HG02970 (cell line): ENCODE results near the gene PKP2.

Source experiments
- ATAC-seq: cut with Tn5 transposase; IDR thresholded peaks from one replicate; pipeline ENCODE4 v1.9.1; 2021; ENCODE audit warnings: mild to moderate bottlenecking, moderate library complexity, moderate number of reproducible peaks; ENCODE audit not compliant: unreplicated experiment, low FRiP score

The PKP2 gene

GRCh38 chr12:32765906-32766305, 130.7 kb downstream of the PKP2 start:
- no peak for ATAC-seq

GRCh38 chr12:32761716-32762115, 134.9 kb downstream of the PKP2 start:
- no peak for ATAC-seq

DNA sequence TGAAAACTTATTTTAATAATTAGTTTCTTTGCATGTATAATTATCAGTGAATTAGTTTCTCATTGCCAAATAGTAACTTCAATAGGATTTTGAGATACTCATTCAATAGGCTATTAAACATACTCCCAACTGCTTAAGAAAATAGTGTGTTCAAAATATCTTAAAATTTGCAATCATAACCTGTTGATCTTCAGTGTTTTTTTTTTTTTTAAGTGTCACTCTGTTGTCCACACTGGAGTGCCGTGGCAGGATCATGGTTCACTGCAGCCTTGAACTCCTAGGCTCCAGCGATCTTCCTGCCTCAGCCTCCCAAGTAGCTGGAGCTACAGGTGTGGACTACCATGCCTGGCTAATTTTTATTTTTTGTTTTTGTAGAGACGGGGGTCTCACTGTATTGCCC, 139.4 kb downstream of the PKP2 start:
- no peak for ATAC-seq

DNA sequence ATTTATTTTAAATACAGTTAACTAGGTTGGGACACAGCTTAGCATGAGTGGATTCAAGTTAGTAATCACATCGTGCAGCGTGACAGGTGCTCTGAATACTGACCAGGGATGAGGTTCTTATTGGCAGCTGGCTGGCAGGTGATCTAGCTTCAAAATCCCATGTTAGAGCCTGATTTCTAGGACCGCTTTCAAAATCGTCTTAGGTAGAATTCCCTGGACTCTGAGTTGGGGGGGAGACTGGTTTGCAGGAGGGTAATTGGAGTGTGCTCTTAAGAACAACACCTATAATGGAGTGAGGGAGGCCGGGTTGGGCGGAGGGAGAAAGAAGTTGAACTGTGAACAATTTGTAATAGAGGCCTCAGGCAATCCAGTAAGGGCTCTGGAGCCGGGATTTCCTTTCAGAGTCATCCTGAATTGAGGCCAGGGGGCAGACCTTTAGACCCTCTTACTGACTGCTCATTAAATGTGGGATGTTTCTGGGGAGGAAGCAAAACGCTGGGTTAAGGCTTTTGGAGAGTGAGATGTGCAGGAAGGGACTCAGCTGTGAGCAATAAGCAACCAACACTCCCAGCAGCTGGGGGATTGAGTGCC, 140.0 kb downstream of the PKP2 start:
- ATAC-seq: no peak

DNA sequence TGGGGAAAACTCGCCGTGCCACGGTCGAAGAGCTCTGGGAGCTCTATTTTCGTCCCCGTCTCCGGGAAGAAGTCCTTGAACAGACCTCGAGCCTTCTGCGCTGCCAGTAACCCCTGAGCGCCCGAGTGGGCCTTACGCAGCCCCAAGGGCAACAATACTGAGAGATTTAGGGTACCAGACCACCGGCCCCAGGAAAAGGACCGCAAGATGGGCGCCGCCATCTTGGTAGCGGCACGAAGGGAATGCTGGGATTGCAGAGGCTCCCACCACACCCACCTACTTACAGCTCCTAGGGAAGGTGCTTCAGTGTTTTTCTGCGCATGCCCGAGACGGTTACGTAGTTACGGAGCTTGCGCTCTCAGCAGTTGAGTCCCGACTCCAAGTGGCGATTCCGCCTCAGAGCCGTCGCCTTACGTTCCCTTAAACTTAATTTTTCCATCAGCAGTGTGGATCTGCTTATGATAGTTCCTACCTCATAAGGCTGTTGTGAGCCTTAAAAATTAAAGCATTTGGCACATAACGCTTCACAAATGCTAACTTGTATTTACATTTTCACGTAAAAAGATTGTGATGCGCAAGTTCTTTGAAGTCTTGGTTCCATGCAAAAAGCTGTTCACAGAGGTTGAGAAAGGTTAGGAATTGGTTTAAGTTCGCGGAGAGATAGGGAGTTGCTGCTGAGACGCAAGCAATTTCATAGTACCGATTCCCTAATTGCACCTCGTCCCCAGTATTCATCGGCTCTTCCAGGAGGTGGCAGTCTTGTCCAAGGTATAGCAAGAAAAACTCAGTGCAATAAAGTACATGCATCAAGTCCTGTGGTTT, 140.7 kb downstream of the PKP2 start, which contains the start of gene YARS2:
TSS of gene YARS2 (minus strand) at position 244 of the 822 bp plus-strand sequence. CDS start at position 221, 23 bp downstream.
- peak; percentile 90 for ATAC-seq

DNA sequence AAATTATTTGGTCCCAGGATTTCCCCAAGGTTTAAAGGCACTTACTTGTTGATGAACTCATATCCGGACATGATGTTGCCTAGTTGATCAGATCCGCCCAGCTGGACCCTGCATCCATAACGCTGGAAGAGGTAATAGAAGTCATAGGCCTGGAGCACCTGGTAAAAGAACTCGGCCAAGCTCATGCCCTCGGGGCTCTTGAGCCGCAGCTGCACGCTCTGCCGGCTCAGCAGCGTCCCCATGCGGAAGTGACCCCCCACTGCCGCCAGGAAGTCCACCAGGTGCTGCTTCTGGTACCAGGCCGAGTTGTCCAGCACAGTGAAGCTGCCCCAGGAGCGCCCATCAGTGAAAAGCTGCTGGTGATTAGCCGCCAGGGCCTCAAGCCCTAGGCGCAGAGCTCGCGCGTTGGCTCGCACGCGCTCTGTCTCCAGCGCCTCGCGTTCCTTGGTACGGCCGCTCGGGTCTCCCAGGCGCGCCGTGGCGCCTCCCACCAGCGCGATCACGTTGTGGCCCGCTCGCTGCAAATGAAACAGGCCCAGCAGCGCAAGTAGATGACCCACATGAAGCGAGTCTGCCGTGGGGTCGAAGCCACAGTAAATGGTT, 141.4 kb downstream of the PKP2 start:
- peak; percentile 67 for ATAC-seq

- no peak for ATAC-seq
Measured at GRCh38 chr12:32754111-32754510, 142.5 kb downstream of the PKP2 start.

GRCh38 chr12:32753605-32754004, 143.0 kb downstream of the PKP2 start:
- ATAC-seq: no peak

GRCh38 chr12:32743264-32743663, 153.3 kb downstream of the PKP2 start:
- ATAC-seq: no peak

GRCh38 chr12:32742133-32742532, 154.4 kb downstream of the PKP2 start:
- ATAC-seq: no peak
